ENCODE data around the gene CCNF. TPM values are rescaled to one million over a fixed set of nuclear protein-coding genes. Genes with fewer than 3 reads are reported as not detected.

The CCNF gene
- total and polyA plus RNA-seq, 9 of the 15 experiments (the other 6 are each of a cell fraction or from before 2014, with no cell fraction given) = 4.1 to 70.1 (median 29.5) TPM

- no peak for TF ChIP-seq MXD1 (CRISPR knock-in tag; IDR thresholded peaks at IDR 0.05; ENCODE audit: borderline replicate concordance, poor library complexity, severe bottlenecking)
- no peak for TF ChIP-seq ARID4B (CRISPR knock-in tag; IDR thresholded peaks at IDR 0.05)
- no peak for TF ChIP-seq BRD4 (IDR thresholded peaks at IDR 0.05)
- TF ChIP-seq ZKSCAN8 (CRISPR knock-in tag; IDR thresholded peaks at IDR 0.05) = no peak
- TF ChIP-seq FUS (optimal IDR thresholded peaks at IDR 0.05; ENCODE audit: low read depth, low read length) = no peak
- TF ChIP-seq NR2C2 (CRISPR knock-in tag; IDR thresholded peaks at IDR 0.05) = no peak
- peak; percentile 68; the same call in 1 of the 2 replicates for TF ChIP-seq NR2C2 (tag; IDR thresholded peaks at IDR 0.05)
Observed at GRCh38 chr16:2404099-2404498, 25.1 kb upstream of the CCNF start (continued).

Measured in K562 (cell line).